ENCODE results near the gene CPLANE2. TPM values are rescaled to one million over a fixed set of nuclear protein-coding genes. Genes with fewer than 3 reads are reported as not detected.

Gene CPLANE2
- total RNA-seq, 1 experiment from 2014 or later = 25.7 TPM

- no peak for DNase-seq (ENCODE audit: low spot score)
Observed at GRCh38 chr1:16191309-16191708, 45.7 kb downstream of the CPLANE2 start.

DNA sequence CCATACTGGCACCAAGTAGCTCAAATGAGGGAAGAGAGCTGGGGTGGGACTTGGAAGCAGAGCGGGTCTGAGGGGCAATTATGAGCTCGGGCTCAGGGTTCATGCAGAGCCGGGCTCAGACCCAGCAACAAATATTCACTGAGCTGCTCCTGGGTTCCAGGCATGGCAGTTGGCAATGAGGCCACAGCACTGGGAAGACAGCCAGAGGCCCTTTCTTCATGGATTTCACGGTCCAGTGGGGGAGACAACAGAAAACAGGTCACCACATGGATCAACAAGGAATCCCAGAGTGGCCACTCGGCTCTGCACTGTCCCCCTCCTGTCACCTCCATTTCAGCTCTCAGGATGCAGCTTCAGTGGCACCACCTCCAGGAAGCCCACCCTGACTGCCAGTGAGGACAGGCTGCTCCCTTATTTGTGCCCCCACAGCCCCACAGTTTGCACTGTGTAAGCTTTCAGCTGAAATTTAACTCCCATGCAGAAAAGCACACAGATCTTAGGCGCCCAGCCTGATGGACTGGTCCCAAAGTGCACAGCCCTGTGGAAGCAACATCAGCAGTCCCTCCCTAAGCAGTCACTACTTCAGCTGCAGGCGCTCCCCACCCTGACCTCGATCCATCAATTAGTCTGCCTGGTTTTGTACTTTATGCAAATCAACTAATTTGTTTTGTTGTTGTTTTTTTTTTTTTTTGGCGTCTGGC, 46.9 kb downstream of the CPLANE2 start:
- no peak for DNase-seq (ENCODE audit: low spot score)

DNA sequence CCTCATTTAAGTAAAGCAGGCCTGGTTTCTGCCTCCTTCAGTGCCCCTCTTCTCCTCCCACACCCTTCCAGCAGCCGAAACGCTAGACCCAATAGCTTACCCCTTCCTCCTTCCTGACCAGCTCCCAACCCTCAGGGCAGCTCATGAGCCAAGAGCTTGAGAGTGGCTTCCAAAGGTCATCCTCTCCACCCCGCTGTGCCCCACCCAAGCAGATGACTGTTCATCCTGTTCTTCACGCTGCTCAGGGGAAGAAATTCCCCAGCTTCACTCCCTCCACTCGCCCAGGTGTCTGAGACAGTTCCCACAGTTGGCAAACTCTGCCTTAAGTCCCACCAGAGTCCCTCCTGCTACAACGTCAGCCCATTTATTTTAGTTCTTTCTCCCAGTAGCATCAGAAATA, 48.0 kb downstream of the CPLANE2 start:
- peak; percentile 78 for DNase-seq (ENCODE audit: low spot score)

GRCh38 chr1:16187748-16188401, 49.1 kb downstream of the CPLANE2 start:
- DNase-seq (ENCODE audit: low spot score) = peak; percentile 93

DNA sequence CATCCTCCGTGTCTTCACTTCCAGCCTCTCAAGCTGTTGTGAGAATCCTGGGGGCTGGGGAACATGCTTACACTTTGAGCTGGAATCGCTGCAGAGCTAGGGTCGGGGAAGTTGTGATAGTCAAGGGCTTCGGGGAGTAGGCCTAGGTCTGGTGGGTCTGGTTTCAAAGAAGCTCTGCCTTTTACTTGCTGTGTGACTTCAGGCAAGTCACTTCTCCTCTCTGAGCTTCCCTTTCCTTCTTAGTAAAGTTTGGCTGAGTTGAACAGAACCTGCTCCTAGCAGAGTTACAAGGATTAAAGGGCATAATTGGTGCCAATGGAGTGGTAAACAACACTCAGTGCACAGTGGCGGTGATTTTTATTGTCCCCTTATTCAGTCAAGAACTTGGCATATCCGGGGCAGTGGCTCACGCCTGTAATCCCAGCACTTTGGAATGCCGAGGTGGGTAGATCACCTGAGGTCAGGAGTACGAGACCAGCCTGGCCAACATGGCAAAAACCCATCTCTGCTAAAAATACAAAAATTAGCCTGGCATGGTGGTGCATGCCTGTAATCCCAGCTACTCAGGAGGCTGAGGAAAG, 50.2 kb downstream of the CPLANE2 start:
- DNase-seq (ENCODE audit: low spot score) = peak; percentile 2

- peak; percentile 2 for DNase-seq (ENCODE audit: low spot score)
Observed at GRCh38 chr1:16184557-16185303, 52.3 kb downstream of the CPLANE2 start.

DNA sequence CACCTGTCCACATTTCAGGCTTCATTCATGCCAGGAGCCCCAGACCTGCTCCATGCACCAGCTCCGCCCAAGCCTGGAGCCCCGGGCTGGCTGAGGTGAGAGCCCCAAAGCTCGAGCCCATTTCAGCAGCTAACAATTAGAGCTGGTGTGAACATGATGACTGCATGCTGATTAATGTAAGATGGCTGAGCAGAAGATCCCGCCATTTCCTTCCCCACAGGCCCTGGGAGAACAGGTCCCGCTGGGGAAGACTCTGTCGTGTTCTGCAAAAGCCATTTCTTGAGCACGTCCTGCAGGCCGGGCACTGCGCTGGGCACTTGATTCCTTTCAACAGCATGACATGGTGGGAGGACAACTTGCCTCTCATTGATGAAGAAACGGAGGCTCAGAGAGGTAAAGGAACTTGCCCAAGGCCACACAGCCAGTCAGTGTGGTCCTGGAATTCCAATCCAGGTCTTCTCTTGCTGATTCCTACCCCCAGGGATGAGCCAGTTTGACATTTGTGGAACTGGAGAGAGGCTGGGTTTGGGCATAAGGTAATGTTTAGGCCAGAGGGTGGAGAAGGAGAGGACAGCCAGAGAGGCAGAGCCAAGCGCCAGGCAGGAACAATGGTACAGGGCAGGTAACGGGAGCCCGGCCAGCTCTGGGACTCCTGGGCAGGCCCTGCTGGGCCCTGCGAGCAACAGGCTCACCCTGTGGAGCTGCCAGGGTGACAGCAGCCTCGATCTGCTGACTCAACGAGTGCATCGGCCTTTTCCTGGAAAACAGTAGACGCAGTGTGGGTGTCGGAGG, 53.0 kb downstream of the CPLANE2 start:
- no peak for DNase-seq (ENCODE audit: low spot score)

DNA sequence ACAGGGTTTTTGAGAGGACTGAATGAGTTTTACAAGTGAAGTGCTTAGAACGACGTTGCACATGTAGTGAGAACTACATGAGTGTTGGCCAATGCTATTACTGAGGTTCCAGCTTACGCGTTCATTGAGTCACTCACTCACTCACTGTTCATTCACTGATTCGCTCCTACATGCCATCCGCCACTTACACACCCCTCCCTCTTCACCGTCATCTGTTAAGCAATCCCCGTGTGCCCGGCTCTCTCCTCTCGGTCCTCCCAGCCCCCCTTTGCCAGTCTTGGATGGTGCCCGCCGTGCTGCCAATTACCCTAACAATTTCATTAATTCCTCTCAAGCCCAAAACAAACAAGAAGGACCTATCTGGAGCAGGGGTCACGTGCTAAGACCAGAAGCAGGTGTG, 53.8 kb downstream of the CPLANE2 start:
- peak; percentile 79 for DNase-seq (ENCODE audit: low spot score)

GRCh38 chr1:16181887-16182719, 54.9 kb downstream of the CPLANE2 start:
- peak; percentile 94 for DNase-seq (ENCODE audit: low spot score)

Small RNA genes lying within 50 kb of the gene (small RNA-seq; reads per million reads assigned to genes)
- gene MT1XP1 = not detected

Other genes with a start within 250 kb of the CPLANE2 start
- not detected in 2 replicates for gene SRARP, start 232.9 kb downstream of the CPLANE2 start, total RNA-seq (2014; rRNA removed; shearing (Covaris generic))
- gene HSPB7, start 219.1 kb downstream of the CPLANE2 start, total RNA-seq (2014; rRNA removed; shearing (Covaris generic)) = not detected in 2 replicates
- gene CLCNKA, start 215.1 kb downstream of the CPLANE2 start, total RNA-seq (2014; rRNA removed; shearing (Covaris generic)) = not detected in 2 replicates
- not detected in 2 replicates for gene CLCNKB, start 193.4 kb downstream of the CPLANE2 start, total RNA-seq (2014; rRNA removed; shearing (Covaris generic))
- gene FAM131C, start 163.5 kb downstream of the CPLANE2 start, total RNA-seq (2014; rRNA removed; shearing (Covaris generic)) = 0.34 and 0.43 TPM in 2 replicates
- 302 and 331 TPM in 2 replicates for gene EPHA2, start 81.1 kb downstream of the CPLANE2 start, total RNA-seq (2014; rRNA removed; shearing (Covaris generic))
- gene ARHGEF19, start 24.5 kb downstream of the CPLANE2 start, total RNA-seq (2014; rRNA removed; shearing (Covaris generic)) = 15.8 and 15.9 TPM in 2 replicates
- gene FBXO42, start 115.3 kb upstream of the CPLANE2 start, total RNA-seq (2014; rRNA removed; shearing (Covaris generic)) = 10.8 and 16.3 TPM in 2 replicates
- 92.5 and 108 TPM in 2 replicates for gene SZRD1, start 130.1 kb upstream of the CPLANE2 start, total RNA-seq (2014; rRNA removed; shearing (Covaris generic))
- gene SPATA21, start 200.2 kb upstream of the CPLANE2 start, total RNA-seq (2014; rRNA removed; shearing (Covaris generic)) = not detected in 2 replicates
- gene NECAP2, start 203.5 kb upstream of the CPLANE2 start, total RNA-seq (2014; rRNA removed; shearing (Covaris generic)) = 55.0 and 72.1 TPM in 2 replicates